Head of caudate nucleus (tissue), 42 donors: ENCODE measurements around the gene CEP112.

ENCODE experiments used
- DNase-seq, 42 donors: peaks; one replicate each; pipeline versions ENCODE4 v3.0.0 to v3.0.0-alpha.2; 2020 to 2021; ENCODE audit warnings: mixed read lengths in 7 of 42
- intact Hi-C: fragments of 100-400 bp; cut with DNase I; formaldehyde crosslinking; loops from one replicate; pipeline ENCODE4 v1.15.0; 2022

Gene CEP112

GRCh38 chr17:65959630-65960029, 232.3 kb downstream of the CEP112 start:
- DNase-seq = no peak
- intact Hi-C loops = no loop called here

GRCh38 chr17:65956814-65957213, 235.1 kb downstream of the CEP112 start:
- intact Hi-C loops = no loop called here
- DNase-seq = no peak

GRCh38 chr17:65954148-65954449, 237.8 kb downstream of the CEP112 start:
- intact Hi-C loops = no loop called here

GRCh38 chr17:65953316-65954147, 238.4 kb downstream of the CEP112 start:
- intact Hi-C loops = no loop called here
- no peak for DNase-seq

More at GRCh38 chr17:65954148-65954449, 237.8 kb downstream of the CEP112 start:
- DNase-seq = no peak

- no peak for DNase-seq
- intact Hi-C loops = no loop called here
Measured at GRCh38 chr17:65952586-65952985, 239.3 kb downstream of the CEP112 start.

- intact Hi-C loops = no loop called here
- no peak for DNase-seq
Measured at GRCh38 chr17:65952015-65952414, 239.9 kb downstream of the CEP112 start.

GRCh38 chr17:65947831-65948230, 244.1 kb downstream of the CEP112 start:
- intact Hi-C loops = no loop called here
- no peak for DNase-seq

- DNase-seq = no peak
- intact Hi-C loops = no loop called here
Measured at GRCh38 chr17:65942592-65942991, 249.3 kb downstream of the CEP112 start.

GRCh38 chr17:65941356-65941899, 250.5 kb downstream of the CEP112 start:
- intact Hi-C loops = no loop called here
- DNase-seq = no peak

- no peak for DNase-seq
- intact Hi-C loops = no loop called here
Measured at GRCh38 chr17:65936013-65936412, 255.9 kb downstream of the CEP112 start.

- intact Hi-C loops = no loop called here
Measured at GRCh38 chr17:65933290-65933689, 258.6 kb downstream of the CEP112 start.

GRCh38 chr17:65931246-65932149, 260.4 kb downstream of the CEP112 start:
- no peak for DNase-seq

More at GRCh38 chr17:65933290-65933689, 258.6 kb downstream of the CEP112 start:
- no peak for DNase-seq

GRCh38 chr17:65930140-65930730, 261.7 kb downstream of the CEP112 start:
- DNase-seq = no peak
- intact Hi-C loops = no loop called here

More at GRCh38 chr17:65931246-65932149, 260.4 kb downstream of the CEP112 start:
- intact Hi-C loops = no loop called here

- intact Hi-C loops = no loop called here
- no peak for DNase-seq
Measured at GRCh38 chr17:65926599-65926998, 265.3 kb downstream of the CEP112 start.

GRCh38 chr17:65925606-65926307, 266.2 kb downstream of the CEP112 start:
- intact Hi-C loops = no loop called here
- no peak for DNase-seq

- intact Hi-C loops = no loop called here
- DNase-seq = no peak
Measured at GRCh38 chr17:65920996-65921395, 270.9 kb downstream of the CEP112 start.

GRCh38 chr17:65918916-65919315, 273.0 kb downstream of the CEP112 start:
- no peak for DNase-seq
- intact Hi-C loops = no loop called here

GRCh38 chr17:65918500-65918899, 273.4 kb downstream of the CEP112 start:
- DNase-seq = no peak
- intact Hi-C loops = no loop called here

GRCh38 chr17:65917560-65917959, 274.4 kb downstream of the CEP112 start:
- intact Hi-C loops = no loop called here
- no peak for DNase-seq
